Activated CD4-positive, alpha-beta T cell treated with anti-CD3 and anti-CD28 coated beads, Interleukin-2, amount 10 ng/mL, durations not matched to agents 24 days and 14 days (primary cell): ENCODE measurements around the gene MRPL21. TPM values are rescaled to one million over a fixed set of nuclear protein-coding genes. Genes with fewer than 3 reads are reported as not detected.
A peak's percentile ranks its signal among the peaks of the same experiment; 100 is the strongest.

Source experiments
- DNase-seq: peaks from one replicate; pipeline ENCODE4 v3.0.0; 2022
- H3K27ac Mint-ChIP-seq: one replicate; pipeline ENCODE4 v1.8.0; 2022; ENCODE audit warnings: mild to moderate bottlenecking, mixed read lengths
- H3K27me3 Mint-ChIP-seq: one replicate; pipeline ENCODE4 v1.8.0; 2022; ENCODE audit warnings: mixed read lengths
- H3K36me3 Mint-ChIP-seq: one replicate; pipeline ENCODE4 v1.8.0; 2022; ENCODE audit warnings: low read depth, mild to moderate bottlenecking, mixed read lengths
- H3K4me1 Mint-ChIP-seq: one replicate; pipeline ENCODE4 v1.8.0; 2021; ENCODE audit warnings: mixed read lengths
- H3K4me3 Mint-ChIP-seq: one replicate; pipeline ENCODE4 v1.8.0; 2022; ENCODE audit warnings: mild to moderate bottlenecking, moderate library complexity, mixed read lengths
- H3K9me3 Mint-ChIP-seq: one replicate; pipeline ENCODE4 v1.8.0; 2021; ENCODE audit warnings: mixed read lengths
- intact Hi-C: fragments of 100-400 bp; cut with micrococcal nuclease; formaldehyde crosslinking; loops from one replicate; pipeline ENCODE4 v1.15.1; 2023
- total RNA-seq: library from RNA; stranded (reverse); gene quantifications from 2 replicates; pipeline ENCODE4 v1.2.3, GENCODE V29; 2022

MRPL21 gene
- total RNA-seq, 1 donor from 2014 or later, result 128 TPM

DNA sequence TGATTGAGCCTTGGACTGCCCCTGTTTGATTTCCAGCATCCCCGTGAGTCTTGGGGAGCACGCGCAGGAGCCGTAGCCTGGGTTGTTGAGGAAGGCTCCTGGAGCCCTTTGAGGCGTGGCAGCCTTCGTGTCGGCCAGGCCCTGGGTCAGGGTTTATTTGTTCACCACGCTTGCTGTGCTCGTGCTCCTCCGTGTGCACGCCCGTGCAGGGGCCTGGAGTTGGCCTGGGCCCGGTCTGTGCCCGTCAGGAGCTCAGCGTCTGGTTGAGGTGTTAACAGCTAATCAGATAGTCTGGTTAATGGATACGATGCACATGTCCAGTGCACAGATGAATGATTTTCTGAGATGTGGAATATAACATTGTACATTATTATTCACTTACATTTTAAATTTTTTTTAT lies 8.1 kb upstream of the MRPL21 start:
- intact Hi-C loops, result no loop called here
- Mint-ChIP-seq H3K9me3 (no peaks in the 10 kb centered on the region), H3K27ac (no peak overlapping the region), H3K36me3 (peaks cover 50% of the 10 kb centered on the region), H3K4me3 (no peak overlapping the region), H3K27me3 (no peaks in the 10 kb centered on the region), H3K4me1 (no peaks in the 10 kb centered on the region)
- no peak for DNase-seq

DNA sequence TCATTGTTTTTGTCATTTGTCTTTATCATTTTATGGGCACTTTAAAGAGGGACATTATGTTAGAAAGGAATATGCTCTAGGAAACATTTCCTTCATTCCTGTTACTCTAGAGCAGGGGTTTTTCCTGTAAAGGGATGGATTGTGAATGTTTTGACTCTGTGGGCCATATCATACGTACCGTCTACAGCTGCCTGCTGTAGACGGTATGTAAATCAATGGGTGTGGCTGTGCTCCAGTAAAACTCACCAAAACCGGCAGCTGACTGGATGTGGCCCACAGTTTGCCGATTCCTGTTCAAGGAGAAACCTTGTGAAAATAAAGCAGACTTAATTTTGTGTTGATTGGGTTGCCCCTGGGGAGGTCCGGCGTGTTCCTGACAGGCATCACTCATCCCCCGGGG lies 7.3 kb upstream of the MRPL21 start:
- no peaks in the 10 kb centered on the region for H3K4me1 Mint-ChIP-seq
- intact Hi-C loops, result no loop called here
- H3K36me3 Mint-ChIP-seq, result peaks cover 45% of the 10 kb centered on the region
- H3K27me3 Mint-ChIP-seq, result no peaks in the 10 kb centered on the region
- no peak overlapping the region for H3K4me3 Mint-ChIP-seq
- H3K27ac Mint-ChIP-seq, result no peak overlapping the region
- no peaks in the 10 kb centered on the region for H3K9me3 Mint-ChIP-seq
- DNase-seq, result no peak

DNA sequence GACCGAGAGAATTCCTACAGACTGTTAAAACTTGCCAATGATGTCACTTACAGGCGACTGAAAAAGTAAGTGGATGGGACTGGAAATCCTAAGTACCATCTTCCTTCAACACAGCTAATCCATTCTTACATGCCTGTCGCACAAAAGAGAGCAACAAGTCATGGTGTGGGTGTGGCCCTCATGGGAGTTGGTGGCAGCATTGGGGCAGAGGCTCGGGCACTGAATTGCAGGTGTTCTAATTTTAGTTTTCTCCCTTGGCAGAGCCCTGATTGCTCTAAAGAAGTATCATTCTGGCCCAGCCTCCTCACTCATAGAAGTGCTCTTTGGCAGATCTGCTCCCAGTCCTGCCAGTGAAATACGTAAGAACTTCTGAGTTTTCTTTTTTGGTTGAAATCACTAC lies 4.6 kb upstream of the MRPL21 start:
- no peak overlapping the region for H3K4me3 Mint-ChIP-seq
- intact Hi-C loops, result no loop called here
- peaks cover 38% of the 10 kb centered on the region for H3K36me3 Mint-ChIP-seq
- peaks cover 12% of the 10 kb centered on the region for H3K4me1 Mint-ChIP-seq
- no peaks in the 10 kb centered on the region for H3K9me3 Mint-ChIP-seq
- H3K27me3 Mint-ChIP-seq, result no peaks in the 10 kb centered on the region
- DNase-seq, result no peak
- H3K27ac Mint-ChIP-seq, result no peak overlapping the region

DNA sequence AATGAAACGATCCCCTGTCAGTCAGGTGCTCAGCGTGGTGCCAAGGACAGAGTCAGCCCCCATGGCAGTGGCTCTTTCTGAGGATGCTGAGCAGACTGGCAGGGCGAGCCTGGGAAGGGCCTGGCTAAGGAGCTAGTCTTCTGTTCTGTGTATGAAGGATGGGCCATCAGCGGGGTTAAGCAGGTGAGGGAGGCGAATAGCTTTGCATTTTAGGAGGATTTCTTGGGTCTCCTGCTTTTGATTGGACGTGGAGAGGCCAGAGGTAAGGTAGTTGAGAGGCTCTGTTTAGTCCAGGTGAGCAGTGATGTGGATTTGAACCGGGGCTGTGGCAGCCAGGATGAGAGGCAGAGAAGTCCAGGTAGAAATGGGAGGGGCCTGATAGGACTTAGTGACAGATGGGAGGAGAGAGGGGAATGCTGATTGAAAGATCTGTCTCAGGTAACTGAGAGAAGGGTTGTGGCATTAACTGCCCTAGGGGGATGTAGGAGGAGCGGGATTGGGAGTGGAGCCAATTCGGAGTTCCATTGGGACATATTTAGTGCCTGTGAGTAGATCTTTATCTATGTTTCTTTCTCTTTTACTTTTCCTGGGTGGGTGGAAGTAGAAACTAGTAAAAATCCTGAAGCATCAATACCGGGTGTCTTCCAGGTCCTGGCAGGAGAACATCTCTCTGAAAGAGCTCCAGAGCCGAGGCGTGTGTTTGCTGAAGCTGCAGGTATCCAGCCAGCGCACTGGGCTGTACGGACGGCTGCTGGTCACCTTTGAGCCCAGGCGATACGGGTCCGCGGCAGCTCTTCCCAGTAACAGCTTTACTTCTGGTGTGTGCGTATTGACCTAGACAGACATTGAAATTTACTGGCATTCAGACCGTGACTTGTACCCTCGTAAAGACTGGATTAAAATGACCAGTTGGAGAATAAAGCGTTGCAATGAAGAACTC lies 2.1 kb upstream of the MRPL21 start:
- H3K4me3 Mint-ChIP-seq, result peak overlapping the region; percentile 99
- no peak for DNase-seq
- H3K9me3 Mint-ChIP-seq, result no peaks in the 10 kb centered on the region
- peaks cover 29% of the 10 kb centered on the region for H3K36me3 Mint-ChIP-seq
- H3K27ac Mint-ChIP-seq, result no peak overlapping the region
- H3K27me3 Mint-ChIP-seq, result no peaks in the 10 kb centered on the region
- H3K4me1 Mint-ChIP-seq, result peaks cover 26% of the 10 kb centered on the region
- intact Hi-C loops, result no loop called here

DNA sequence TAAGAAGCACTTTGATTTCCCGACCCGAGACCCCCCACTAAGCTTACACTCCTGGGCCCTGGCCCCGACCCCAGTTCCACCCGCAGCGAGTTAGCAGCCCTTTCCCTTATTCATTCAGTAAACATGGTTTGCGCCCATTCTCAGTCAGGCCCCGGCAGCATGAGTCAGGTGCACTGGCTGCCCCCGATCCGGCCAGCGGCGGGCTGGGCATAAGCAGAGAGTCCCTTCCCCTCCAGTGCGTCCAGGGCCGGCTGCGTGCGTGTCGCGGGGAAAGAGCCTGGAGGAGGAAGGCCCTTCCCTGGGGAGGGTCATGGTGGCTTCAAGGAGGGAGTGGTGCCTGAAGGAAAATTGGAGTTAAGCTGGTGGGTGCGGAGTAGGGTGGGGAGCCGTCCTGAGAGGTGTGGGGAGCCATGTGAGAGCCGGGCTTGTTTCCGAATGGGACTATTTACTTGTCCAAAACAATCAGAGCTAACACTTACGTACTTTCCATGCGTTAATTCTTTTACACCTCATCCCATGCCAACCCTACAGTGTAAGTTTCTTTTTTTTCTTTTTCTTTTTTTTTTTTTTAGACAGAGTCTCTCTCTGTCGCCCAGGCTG lies 716 bp upstream of the MRPL21 start:
- Mint-ChIP-seq H3K4me1 (peaks cover 26% of the 10 kb centered on the region), H3K36me3 (peaks cover 29% of the 10 kb centered on the region), H3K4me3 (peak overlapping the region; percentile 99), H3K27me3 (no peaks in the 10 kb centered on the region), H3K27ac (peak overlapping the region; percentile 94), H3K9me3 (no peaks in the 10 kb centered on the region)
- intact Hi-C loops, result loop anchor here (5.0 kb wide), 1 partner anchor 143 kb away; the partner anchor contains the start of gene TPCN2
- peak; percentile 79 for DNase-seq

DNA sequence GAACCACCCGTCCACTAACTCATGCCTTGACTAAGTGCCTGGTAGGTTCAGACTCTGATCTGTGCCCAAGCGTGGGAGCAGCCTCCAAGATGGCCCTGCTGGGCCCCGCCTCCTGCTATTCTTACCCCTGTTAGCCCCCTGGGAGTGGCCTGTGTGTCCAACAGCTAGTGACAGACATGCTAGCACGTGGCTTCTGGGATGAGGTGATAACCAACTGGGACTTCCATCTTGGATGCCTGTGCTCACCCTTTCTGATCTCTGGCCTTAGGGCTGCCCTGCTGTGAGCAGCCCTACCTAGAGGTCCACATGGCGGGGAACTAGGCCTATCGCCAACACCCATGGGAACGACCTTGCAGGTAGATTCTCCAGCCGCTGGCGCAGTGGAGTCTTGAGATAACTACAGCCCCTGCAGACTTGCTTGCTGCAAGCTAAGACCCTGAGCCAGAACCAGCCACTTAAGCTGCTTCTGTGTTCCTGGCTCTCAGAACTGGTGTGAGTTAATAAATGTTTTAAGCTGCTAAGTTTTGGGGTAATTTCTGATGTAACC lies 2.7 kb downstream of the MRPL21 start:
- Mint-ChIP-seq H3K9me3 (no peaks in the 10 kb centered on the region), H3K4me3 (no peak overlapping the region), H3K27ac (no peak overlapping the region), H3K36me3 (peaks cover 37% of the 10 kb centered on the region), H3K4me1 (peaks cover 26% of the 10 kb centered on the region), H3K27me3 (no peaks in the 10 kb centered on the region)
- DNase-seq, result no peak
- intact Hi-C loops, result loop anchor here (5.0 kb wide), 1 partner anchor 146 kb away; the partner anchor contains the start of gene TPCN2

DNA sequence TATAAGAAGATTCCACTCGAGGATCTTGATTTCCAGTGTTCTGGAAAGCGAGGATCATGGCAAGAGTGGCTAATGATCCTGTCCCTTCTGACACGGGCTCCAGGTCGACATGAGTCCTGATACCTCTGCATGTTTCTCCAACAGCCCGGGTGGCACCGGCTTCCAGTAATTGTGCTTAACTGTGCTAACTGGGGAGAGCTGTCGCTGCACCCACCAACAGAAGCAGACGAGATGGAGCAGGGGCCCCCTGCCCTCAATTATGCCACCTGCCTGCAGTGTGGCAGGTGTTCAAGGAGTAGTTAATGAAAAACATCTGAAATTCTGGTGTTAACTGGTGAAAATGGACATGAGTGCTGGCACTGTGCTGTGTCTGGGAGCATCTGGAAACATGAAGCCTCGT lies 6.2 kb downstream of the MRPL21 start:
- Mint-ChIP-seq H3K36me3 (peaks cover 45% of the 10 kb centered on the region), H3K27me3 (no peaks in the 10 kb centered on the region), H3K27ac (no peak overlapping the region), H3K9me3 (no peaks in the 10 kb centered on the region), H3K4me3 (no peak overlapping the region), H3K4me1 (peaks cover 11% of the 10 kb centered on the region)
- no peak for DNase-seq
- intact Hi-C loops, result no loop called here

DNA sequence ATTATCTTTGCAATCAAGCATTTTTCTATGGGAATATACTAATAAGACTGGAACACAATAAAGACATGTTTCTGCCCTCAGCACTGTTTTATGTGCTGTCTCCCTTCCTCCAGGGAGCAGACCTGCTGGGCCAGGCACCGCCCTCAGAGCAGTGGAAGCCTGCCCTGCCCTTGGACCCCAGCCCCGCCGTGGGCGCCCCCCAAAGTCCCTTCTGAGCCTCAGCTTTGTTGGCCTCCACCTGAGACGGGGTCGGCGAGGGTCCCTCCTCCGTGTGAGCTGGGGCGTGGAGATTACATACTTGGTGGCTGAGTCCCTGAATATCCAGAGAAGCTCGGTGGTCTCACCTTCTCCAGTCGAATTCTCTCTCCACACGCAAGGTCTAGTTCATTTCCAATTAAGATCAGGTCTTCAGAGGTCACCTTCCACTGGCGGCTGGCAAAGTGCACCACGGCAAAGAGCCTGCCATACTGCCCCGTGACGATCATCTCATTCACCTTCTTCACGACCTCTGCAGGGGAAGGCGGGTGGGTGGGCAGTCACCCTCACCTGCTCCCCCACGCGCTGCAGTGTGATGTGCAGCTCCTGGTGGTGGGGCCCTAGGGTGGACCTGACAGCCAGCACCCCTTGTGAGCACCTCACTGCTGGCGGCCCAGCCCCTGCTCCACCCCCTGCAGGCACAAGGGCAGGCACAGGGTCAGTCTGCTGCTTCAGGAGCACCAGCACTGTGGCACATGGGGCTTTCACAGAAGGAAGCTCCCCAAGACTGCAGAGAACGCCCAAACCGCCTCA lies 7.3 kb downstream of the MRPL21 start:
- DNase-seq, result no peak
- intact Hi-C loops, result no loop called here

DNA sequence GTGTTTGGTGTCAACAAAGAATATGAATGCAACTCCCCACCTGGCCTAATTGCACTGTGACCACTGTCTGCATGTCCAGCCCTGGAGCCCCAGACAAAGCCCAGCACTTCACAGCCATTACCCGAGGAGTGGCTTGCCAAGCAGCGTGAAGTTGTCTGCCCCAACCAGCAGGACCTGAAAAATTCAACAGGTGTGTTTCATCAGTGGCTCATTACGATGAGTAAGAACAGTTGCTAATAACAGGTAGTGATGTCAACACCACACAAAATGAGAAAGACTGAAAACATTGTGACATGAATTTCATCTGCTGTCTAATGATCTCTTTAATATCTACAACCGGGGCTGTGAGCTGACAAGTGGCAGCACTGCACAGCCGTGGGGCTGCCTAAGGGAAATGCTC lies 10.3 kb downstream of the MRPL21 start:
- no peak for DNase-seq
- intact Hi-C loops, result no loop called here
- H3K27me3 Mint-ChIP-seq, result no peaks in the 10 kb centered on the region
- peaks cover 48% of the 10 kb centered on the region for H3K36me3 Mint-ChIP-seq
- no peak overlapping the region for H3K27ac Mint-ChIP-seq
- no peaks in the 10 kb centered on the region for H3K9me3 Mint-ChIP-seq
- H3K4me3 Mint-ChIP-seq, result no peak overlapping the region
- H3K4me1 Mint-ChIP-seq, result peaks cover 2% of the 10 kb centered on the region

More for the DNA sequence above, 7.3 kb downstream of the MRPL21 start:
- Mint-ChIP-seq H3K27ac (no peak overlapping the region), H3K4me1 (peaks cover 3% of the 10 kb centered on the region), H3K9me3 (no peaks in the 10 kb centered on the region), H3K36me3 (peaks cover 49% of the 10 kb centered on the region), H3K27me3 (no peaks in the 10 kb centered on the region), H3K4me3 (no peak overlapping the region)

DNA sequence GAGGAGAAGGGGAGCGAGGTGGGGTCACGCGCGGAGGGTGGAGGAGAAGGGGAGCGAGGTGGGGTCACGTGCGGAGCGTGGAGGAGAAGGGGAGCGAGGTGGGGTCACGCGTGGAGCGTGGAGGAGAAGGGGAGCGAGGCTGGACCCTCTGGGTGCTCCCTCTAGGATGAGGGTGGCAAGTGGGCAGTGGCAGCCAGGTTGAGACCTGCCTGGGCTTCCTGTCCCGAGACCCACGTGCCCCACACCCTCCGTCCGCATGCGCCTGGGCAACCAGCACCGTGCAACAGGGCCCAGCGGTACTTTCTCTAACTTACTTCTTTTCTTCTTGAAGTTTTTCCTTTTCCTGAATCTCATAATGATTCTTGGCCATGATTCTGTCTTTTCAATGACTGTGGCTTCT lies 11.1 kb downstream of the MRPL21 start:
- H3K36me3 Mint-ChIP-seq, result peaks cover 42% of the 10 kb centered on the region

DNA sequence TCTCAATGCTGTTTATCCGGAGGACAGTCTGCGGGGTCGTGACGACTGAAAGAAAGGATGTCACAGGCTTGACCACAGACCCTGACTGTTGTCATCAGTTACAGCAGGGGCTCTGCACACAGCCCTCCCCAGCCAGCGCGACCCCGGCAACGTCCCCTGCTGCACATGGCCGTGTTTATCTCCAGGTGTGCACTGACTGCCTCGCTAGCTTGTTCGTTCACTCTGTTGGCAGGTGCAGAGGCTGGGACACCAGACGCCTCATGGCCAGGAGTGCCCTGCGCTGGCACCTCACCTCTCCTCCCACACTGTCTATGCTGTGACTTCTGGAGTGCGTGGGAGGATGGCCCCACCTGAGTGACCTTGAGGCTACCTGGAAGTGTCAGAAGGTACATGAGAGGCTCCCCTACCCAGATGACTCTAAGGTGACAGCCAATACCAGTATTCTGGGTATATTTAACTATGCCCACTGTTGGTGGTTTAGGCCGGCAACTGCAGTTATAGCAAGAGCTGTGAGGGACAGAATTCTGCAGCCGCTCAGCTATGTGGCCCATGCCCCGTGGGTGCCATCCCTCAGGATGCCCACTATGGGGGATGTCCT lies 12.2 kb downstream of the MRPL21 start:
- H3K9me3 Mint-ChIP-seq, result no peaks in the 10 kb centered on the region
- H3K27me3 Mint-ChIP-seq, result no peaks in the 10 kb centered on the region
- DNase-seq, result no peak
- no peak overlapping the region for H3K4me3 Mint-ChIP-seq
- H3K36me3 Mint-ChIP-seq, result peaks cover 39% of the 10 kb centered on the region
- H3K27ac Mint-ChIP-seq, result no peak overlapping the region
- intact Hi-C loops, result no loop called here
- H3K4me1 Mint-ChIP-seq, result peaks cover 2% of the 10 kb centered on the region

More for the DNA sequence above, 11.1 kb downstream of the MRPL21 start:
- Mint-ChIP-seq H3K4me1 (peaks cover 2% of the 10 kb centered on the region), H3K27me3 (no peaks in the 10 kb centered on the region), H3K27ac (no peak overlapping the region), H3K9me3 (no peaks in the 10 kb centered on the region), H3K4me3 (no peak overlapping the region)
- no peak for DNase-seq
- intact Hi-C loops, result no loop called here

DNA sequence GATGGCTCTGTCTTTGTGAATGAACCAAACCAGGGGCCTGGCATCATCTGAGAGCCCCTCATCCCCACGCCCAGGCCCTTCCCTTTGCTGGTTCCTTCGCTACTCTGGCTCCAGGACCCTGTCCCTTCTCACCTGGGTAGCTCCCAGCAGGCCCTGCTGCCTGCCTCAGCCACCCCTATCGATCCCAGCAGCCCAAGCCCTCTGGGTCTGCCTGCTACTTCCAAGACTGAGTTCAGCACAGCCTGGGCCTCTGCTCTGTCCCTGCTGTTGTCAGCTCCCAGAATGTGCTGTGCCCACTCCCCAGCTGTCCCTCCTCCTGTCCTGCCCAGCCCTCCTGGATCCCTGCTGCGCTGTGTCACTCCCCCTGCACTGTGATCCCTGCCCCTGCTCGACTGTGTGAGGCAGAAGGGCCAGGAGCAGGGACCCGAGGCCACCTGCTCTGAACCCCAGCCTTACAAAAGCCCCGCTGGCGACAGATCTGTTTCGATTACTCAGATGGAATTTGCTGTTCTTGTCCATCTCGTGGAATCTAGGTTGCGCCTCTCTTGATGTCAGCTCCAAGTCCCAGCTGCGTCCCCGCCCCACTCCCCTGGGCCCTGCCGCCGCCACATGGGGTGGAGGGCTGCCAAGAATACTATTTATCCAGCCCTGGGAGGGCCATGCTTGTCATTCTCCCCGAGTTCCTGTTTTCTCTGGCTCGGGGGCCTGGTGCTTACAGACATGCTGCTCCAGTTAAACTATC lies 13.0 kb downstream of the MRPL21 start:
- no peak overlapping the region for H3K4me3 Mint-ChIP-seq
- intact Hi-C loops, result no loop called here
- no peaks in the 10 kb centered on the region for H3K27me3 Mint-ChIP-seq
- H3K4me1 Mint-ChIP-seq, result peaks cover 2% of the 10 kb centered on the region
- no peak overlapping the region for H3K27ac Mint-ChIP-seq
- no peaks in the 10 kb centered on the region for H3K9me3 Mint-ChIP-seq
- DNase-seq, result no peak
- peaks cover 32% of the 10 kb centered on the region for H3K36me3 Mint-ChIP-seq

DNA sequence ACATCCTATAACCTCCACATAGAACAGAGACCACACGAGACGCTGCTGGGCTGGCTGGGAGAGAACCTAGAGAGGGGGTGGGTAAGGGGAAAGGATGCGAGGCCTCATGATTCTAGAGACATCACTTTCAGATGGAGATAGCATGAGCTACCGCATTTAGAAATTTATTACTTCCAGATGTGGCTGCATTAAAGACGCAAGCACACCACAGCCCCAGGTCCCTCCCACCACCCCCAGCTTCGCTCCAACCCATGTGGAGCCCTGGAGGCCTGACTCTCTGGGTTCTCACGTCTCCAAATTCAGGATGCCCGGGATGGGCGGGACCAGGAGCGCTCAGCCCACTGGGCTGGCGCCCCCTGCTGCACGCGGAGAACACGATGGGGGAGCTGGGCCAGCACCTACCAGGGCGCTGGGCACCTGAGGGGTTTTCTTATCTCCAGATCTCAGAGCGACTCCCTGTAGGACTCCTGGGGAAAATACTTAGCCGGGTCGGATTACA lies 13.6 kb downstream of the MRPL21 start:
- no peak overlapping the region for H3K27ac Mint-ChIP-seq
- H3K9me3 Mint-ChIP-seq, result no peaks in the 10 kb centered on the region
- H3K36me3 Mint-ChIP-seq, result peaks cover 32% of the 10 kb centered on the region
- intact Hi-C loops, result no loop called here
- H3K4me3 Mint-ChIP-seq, result no peak overlapping the region
- no peak for DNase-seq
- peaks cover 2% of the 10 kb centered on the region for H3K4me1 Mint-ChIP-seq
- H3K27me3 Mint-ChIP-seq, result no peaks in the 10 kb centered on the region
